IMR-90 (cell line): Measurements from ENCODE around the gene CKMT1B. TPM values are rescaled to one million over a fixed set of nuclear protein-coding genes. Genes with fewer than 3 reads are reported as not detected.

Source experiments
- ATAC-seq: fragments of 200-7000 bp; cut with Tn5 transposase; 2 replicates; pipeline ENCODE4 v1.9.1; 2020; ENCODE audit warnings: low read depth, mild to moderate bottlenecking, moderate library complexity
- BruUV-seq: library from RNA; stranded (reverse); fragments of 400-500 nt; replicated peaks from 2 replicates; lab custom pipeline; 2021; lab: Mats Ljungman, UMichigan
- CTCF ChIA-PET: fragments of 300-600 bp; formaldehyde crosslinking; extraction: SDS; loops from one replicate; lab custom pipeline; 2021; ENCODE audit warnings: antibody characterized with exemption; lab: Yijun Ruan, JAX
- POLR2A ChIA-PET: fragments of 300-600 bp; sonication (Branson Sonifier 250); formaldehyde crosslinking; loops from one replicate; lab custom pipeline; 2022; ENCODE audit warnings: antibody characterized with exemption; ENCODE audit not compliant: unreplicated experiment; lab: Charles Lee
- DNase-seq: peaks from one replicate; pipeline ENCODE4 v3.0.0; 2013
- H2AFZ ChIP-seq: replicated peaks from 2 replicates; pipeline ENCODE3; 2013; ENCODE audit warnings: low read length, mild to moderate bottlenecking; ENCODE audit not compliant: poor library complexity
- H2AK5ac ChIP-seq: 2 replicates; pipeline ENCODE4 v1.6.1; 2013; ENCODE audit warnings: low read depth, low read length, inconsistent platforms
- H2AK9ac ChIP-seq: replicated peaks from 2 replicates; pipeline ENCODE3; 2013; ENCODE audit warnings: mild to moderate bottlenecking, low read depth, low read length, moderate library complexity; ENCODE audit not compliant: poor library complexity
- H2BK120ac ChIP-seq: 2 replicates; pipeline ENCODE4 v1.6.1; 2013; ENCODE audit warnings: low read depth, low read length, inconsistent platforms
- H2BK15ac ChIP-seq: 3 replicates; pipeline ENCODE4 v1.6.1; 2013; ENCODE audit warnings: low read depth, low read length, inconsistent platforms
- H2BK20ac ChIP-seq: 2 replicates; pipeline ENCODE4 v1.6.1; 2013; ENCODE audit warnings: low read depth, mild to moderate bottlenecking, inconsistent platforms, low read length, moderate library complexity
- H2BK5ac ChIP-seq: 2 replicates; pipeline ENCODE4 v1.6.1; 2013; ENCODE audit warnings: mild to moderate bottlenecking, low read depth, low read length, inconsistent platforms; ENCODE audit not compliant: poor library complexity, severe bottlenecking
- H3K14ac ChIP-seq: replicated peaks from 2 replicates; pipeline ENCODE4 v1.6.1; 2013; ENCODE audit warnings: low read depth, low read length, inconsistent platforms
- H3K18ac ChIP-seq: 2 replicates; pipeline ENCODE4 v1.6.1; 2013; ENCODE audit warnings: low read depth, low read length, control low read depth
- H3K23ac ChIP-seq: 2 replicates; pipeline ENCODE4 v1.6.1; 2013; ENCODE audit warnings: low read depth, low read length, inconsistent platforms
- H3K27ac ChIP-seq: 2 replicates; pipeline ENCODE4 v1.5.1; 2013; ENCODE audit warnings: mild to moderate bottlenecking, control low read depth, low read length; ENCODE audit not compliant: insufficient read depth
- H3K27me3 ChIP-seq: 2 replicates; pipeline ENCODE4 v1.6.1; 2013; ENCODE audit warnings: low read length; ENCODE audit not compliant: control insufficient read depth, insufficient read depth
- H3K36me3 ChIP-seq: 2 replicates; pipeline ENCODE4 v1.6.1; 2013; ENCODE audit warnings: low read length, mixed read lengths; ENCODE audit not compliant: control insufficient read depth, insufficient read depth
- H3K4ac ChIP-seq: 2 replicates; pipeline ENCODE4 v1.6.1; 2013; ENCODE audit warnings: low read depth, low read length, inconsistent platforms
- H3K4me1 ChIP-seq: 2 replicates; pipeline ENCODE4 v1.6.1; 2013; ENCODE audit warnings: low read length, mixed read lengths; ENCODE audit not compliant: control insufficient read depth, insufficient read depth
- H3K4me2 ChIP-seq: 2 replicates; pipeline ENCODE4 v1.6.1; 2013; ENCODE audit warnings: low read depth, mild to moderate bottlenecking, control low read depth, low read length, moderate library complexity
- H3K4me3 ChIP-seq: 2 replicates; pipeline ENCODE4 v1.5.1; 2013; ENCODE audit warnings: low read depth, mild to moderate bottlenecking, control low read depth, low read length, moderate library complexity; ENCODE audit not compliant: insufficient read depth
- H3K56ac ChIP-seq: 2 replicates; pipeline ENCODE4 v1.6.1; 2013; ENCODE audit warnings: low read length, inconsistent platforms; ENCODE audit not compliant: insufficient read depth; ENCODE audit errors: extremely low read depth
- H3K79me1 ChIP-seq, 2 experiments: 2 replicates each; pipeline ENCODE4 v1.6.1; 2013; ENCODE audit warnings: low read length in 2 of 2, inconsistent platforms in 1 of 2, low read depth in 1 of 2
- H3K9ac ChIP-seq: 2 replicates; pipeline ENCODE4 v1.6.1; 2013; ENCODE audit warnings: low read depth, low read length, control low read depth
- H3K9me1 ChIP-seq: 2 replicates; pipeline ENCODE4 v1.6.1; 2013; ENCODE audit warnings: low read length, inconsistent platforms; ENCODE audit not compliant: insufficient read depth
- H3K9me3 ChIP-seq: 2 replicates; pipeline ENCODE4 v1.6.1; 2013; ENCODE audit warnings: low read length; ENCODE audit not compliant: control insufficient read depth, insufficient read depth
- H4K20me1 ChIP-seq: 2 replicates; pipeline ENCODE4 v1.6.1; 2013; ENCODE audit warnings: low read length, inconsistent platforms; ENCODE audit not compliant: insufficient read depth
- H4K5ac ChIP-seq: 2 replicates; pipeline ENCODE4 v1.6.1; 2013; ENCODE audit warnings: mild to moderate bottlenecking, low read depth, low read length, control low read depth
- H4K8ac ChIP-seq, 2 experiments: 2 replicates each; pipeline ENCODE4 v1.6.1; 2013; ENCODE audit warnings: low read depth in 2 of 2, low read length in 2 of 2, control low read depth in 1 of 2, inconsistent platforms in 1 of 2
- H4K91ac ChIP-seq: 2 replicates; pipeline ENCODE4 v1.6.1; 2013; ENCODE audit warnings: low read depth, low read length, inconsistent platforms; ENCODE audit not compliant: insufficient read depth
- BHLHE40 ChIP-seq: fragments of 150-350 bp; IDR thresholded peaks from 2 replicates; pipeline ENCODE4 v1.6.1; 2016; ENCODE audit warnings: mild to moderate bottlenecking, low read depth, low read length
- ELK1 ChIP-seq: fragments of 150-350 bp; IDR thresholded peaks from 2 replicates; pipeline ENCODE4 v1.6.1; 2016; ENCODE audit warnings: low read depth, mild to moderate bottlenecking, low read length, moderate library complexity, borderline replicate concordance
- FOS ChIP-seq: fragments of 150-350 bp; IDR thresholded peaks from 2 replicates; pipeline ENCODE4 v1.6.1; 2016; ENCODE audit warnings: low read depth, low read length
- MAZ ChIP-seq: IDR thresholded peaks from 2 replicates; pipeline ENCODE4 v1.6.1; 2012; ENCODE audit warnings: low read depth, mild to moderate bottlenecking, low read length, improper control_type of control experiment, moderate library complexity, borderline replicate concordance
- POLR2A ChIP-seq: IDR thresholded peaks from 2 replicates; pipeline ENCODE4 v1.6.1; 2012; ENCODE audit warnings: mild to moderate bottlenecking, low read depth, low read length
- RCOR1 ChIP-seq: IDR thresholded peaks from 2 replicates; pipeline ENCODE4 v1.6.1; 2012; ENCODE audit warnings: mild to moderate bottlenecking, low read length, improper control_type of control experiment; ENCODE audit not compliant: insufficient replicate concordance
- SMC3 ChIP-seq: fragments of 150-350 bp; IDR thresholded peaks from 2 replicates; pipeline ENCODE4 v1.6.1; 2016; ENCODE audit warnings: low read depth, mild to moderate bottlenecking, antibody characterized with exemption, low read length, moderate library complexity
- WGBS, 2 experiments: methylation state at CpG; one replicate each; pipeline versions ENCODE4 v1.1.5 to v1.1.7; 2013; ENCODE audit warnings: missing lambda C conversion rate in 2 of 2; ENCODE audit not compliant: insufficient read length in 1 of 2; ENCODE audit errors: extremely low coverage in 2 of 2; 5-methylcytosine and 5-hydroxymethylcytosine counted together
- dilution Hi-C: fragments of 300-500 bp; cut with HindIII; formaldehyde crosslinking; loops from one replicate; pipeline ENCODE4 v1.14.3; 2018; ENCODE audit warnings: low sequenced_read_pairs; ENCODE audit not compliant: unreplicated experiment
- in situ Hi-C: fragments of 300-500 bp; cut with MboI; formaldehyde crosslinking; loops from 3 replicates; pipeline ENCODE4 v1.14.3; 2019; ENCODE audit warnings: low sequenced_read_pairs, inconsistent platforms, mixed read lengths
- intact Hi-C: fragments of 100-400 bp; cut with micrococcal nuclease; formaldehyde crosslinking; loops from 2 replicates; pipeline ENCODE4 v1.10.0; 2022
- polyA plus RNA-seq, 3 experiments: library from polyadenylated mRNA; depleted of rRNA; stranded (reverse); fragments of >200 nt; gene quantifications; 2 replicates each; pipeline ENCODE4 v1.2.3, GENCODE V29; 2012; ENCODE audit warnings: low replicate concordance in 1 of 3
- total RNA-seq: library from RNA; depleted of rRNA; stranded (reverse); fragments of >200 nt; gene quantifications from 2 replicates; pipeline ENCODE4 v1.2.3, GENCODE V29; 2012

CKMT1B gene
- total and polyA plus RNA-seq, 2 of the 4 experiments (the other 2 are of a cell fraction), result not detected

DNA sequence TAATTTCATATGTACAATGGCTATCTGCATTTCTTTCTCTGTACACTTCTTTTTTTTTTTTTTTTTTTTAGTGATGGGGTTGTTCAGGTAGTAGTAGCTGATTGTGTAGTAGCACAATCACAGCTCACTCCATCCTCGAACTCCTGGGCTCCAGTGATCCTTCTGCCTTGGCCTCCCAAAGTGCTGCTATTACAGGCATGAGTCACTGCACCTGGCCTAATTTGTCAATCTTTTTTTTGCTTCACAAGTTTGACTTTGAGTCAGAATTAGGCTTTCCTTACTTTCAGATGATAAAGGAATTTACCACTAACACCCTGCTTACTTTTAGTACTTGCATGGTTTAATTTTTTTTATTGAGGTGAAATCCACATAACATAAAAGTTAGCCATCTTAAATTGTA is 48.4 kb upstream of the CKMT1B start:
- dilution Hi-C loops (no loop called here), in situ Hi-C loops (no loop called here)

More for the DNA sequence above, 48.4 kb upstream of the CKMT1B start:
- Histone ChIP-seq H3K14ac (no peak overlapping the region), H3K18ac (no peak overlapping the region), H2BK20ac (no peak overlapping the region), H3K9ac (no peak overlapping the region), H4K8ac (no peak overlapping the region), H3K56ac (no peak overlapping the region), H3K79me1 (no peaks in the 10 kb centered on the region), H3K4me3 (no peak overlapping the region), H2AK5ac (no peak overlapping the region), H2BK5ac (no peak overlapping the region), H3K27me3 (no peaks in the 10 kb centered on the region), H2AK9ac (no peak overlapping the region), H2BK120ac (no peak overlapping the region), H3K23ac (no peak overlapping the region), H3K27ac (no peak overlapping the region), H3K4me1 (no peaks in the 10 kb centered on the region), H4K91ac (no peak overlapping the region), H3K4ac (no peak overlapping the region), H3K9me1 (no peaks in the 10 kb centered on the region), H2AFZ (no peak overlapping the region), H2BK15ac (no peak overlapping the region), H3K9me3 (no peaks in the 10 kb centered on the region; the same call in 1 of the 2 replicates), H4K5ac (no peak overlapping the region), H4K20me1 (no peaks in the 10 kb centered on the region), H3K4me2 (no peak overlapping the region), H3K36me3 (no peaks in the 10 kb centered on the region)
- WGBS, 2 experiments, result no CpG with 5 or more reads among the region's 1 CpG
- DNase-seq, result no peak
- no TSS peak for BruUV-seq
- CTCF ChIA-PET, result no interaction called here
- intact Hi-C loops, result no loop called here
- ATAC-seq, result no peak
- no peak for TF ChIP-seq BHLHE40
- no peak for TF ChIP-seq POLR2A
- TF ChIP-seq MAZ, result no peak
- no peak for TF ChIP-seq RCOR1
- TF ChIP-seq ELK1, result no peak
- TF ChIP-seq SMC3, result no peak
- no peak for TF ChIP-seq FOS
- POLR2A ChIA-PET, result no interaction called here
